Testis (tissue), 3 donors: ENCODE measurements around the gene DCAF8L2. TPM values are rescaled to one million over a fixed set of nuclear protein-coding genes. Genes with fewer than 3 reads are reported as not detected.

Source experiments
- DNase-seq: peaks from one replicate; pipeline ENCODE4 v3.0.0-alpha.2; 2019
- H3K27ac ChIP-seq, 2 donors: fragments of 200-600 bp; sonication (generic); one replicate each; pipeline ENCODE4 v1.5.1; 2019
- H3K27me3 ChIP-seq: fragments of 200-600 bp; sonication (generic); one replicate; pipeline ENCODE4 v1.5.1; 2019
- H3K36me3 ChIP-seq: fragments of 200-600 bp; sonication (generic); one replicate; pipeline ENCODE4 v1.5.1; 2017; ENCODE audit warnings: low read depth; ENCODE audit errors: missing control alignments
- H3K4me1 ChIP-seq: fragments of 200-600 bp; sonication (generic); one replicate; pipeline ENCODE4 v1.5.1; 2019
- H3K4me3 ChIP-seq, 2 donors: fragments of 200-600 bp; sonication (generic); one replicate each; pipeline ENCODE4 v1.5.1; 2017 to 2019
- H3K9me3 ChIP-seq: fragments of 200-600 bp; sonication (generic); one replicate; pipeline ENCODE4 v1.5.1; 2017
- CTCF ChIP-seq, 3 experiments: fragments of 450-650 bp in 2 of 3; fragments of 200-600 bp in 1 of 3; sonication (generic) in 1 of 3; IDR thresholded peaks; one replicate each; pipeline ENCODE4 v1.5.1; 2016 to 2019; ENCODE audit warnings: antibody characterized with exemption in 3 of 3, mild to moderate bottlenecking in 2 of 3, moderate library complexity in 1 of 3
- POLR2A ChIP-seq: fragments of 450-650 bp; IDR thresholded peaks from one replicate; pipeline ENCODE4 v1.6.1; 2017; ENCODE audit warnings: antibody characterized with exemption, mild to moderate bottlenecking, moderate library complexity
- WGBS, 2 donors: methylation state at CpG; one replicate each; pipeline ENCODE4 v1.1.5; 2018; 5-methylcytosine and 5-hydroxymethylcytosine counted together
- intact Hi-C: fragments of 100-400 bp; cut with DNase I; formaldehyde crosslinking; loops from one replicate; pipeline ENCODE4 v1.15.1; 2023; ENCODE audit warnings: low total_unique reads
- polyA plus RNA-seq: library from polyadenylated mRNA; stranded (reverse); fragments of 350-450 nt; fragmentation: Illumina TruSeq; extraction: RNeasy Lipid Tissue Mini Kit (QIAGEN cat#74804); gene quantifications from one replicate; pipeline ENCODE4 v1.2.3, GENCODE V29; 2014; ENCODE audit warnings: low read depth, low replicate concordance; ENCODE audit not compliant: insufficient read depth
- total RNA-seq, 2 donors: library from RNA; depleted of rRNA; stranded (reverse); fragments of >200 nt; gene quantifications; one replicate each; pipeline ENCODE4 v1.2.3, GENCODE V29; 2016

The DCAF8L2 gene
- total and polyA plus RNA-seq, 3 donors from 2014 or later = 55.4 to 175 (median 125) TPM

- WGBS, 2 donors = 89 to 94% methylated on average over 2 of the region's 2 CpGs
- intact Hi-C loops = no loop called here
- no peaks in the 10 kb centered on the region for H3K4me1 ChIP-seq
- H3K36me3 ChIP-seq = no peaks in the 10 kb centered on the region
- H3K27ac ChIP-seq = no peak overlapping the region
- no peak for DNase-seq
- no peak overlapping the region for H3K4me3 ChIP-seq
- H3K9me3 ChIP-seq = no peaks in the 10 kb centered on the region
- TF ChIP-seq CTCF (IDR thresholded peaks at IDR 0.05) = no peak
- no peak for TF ChIP-seq POLR2A
- no peaks in the 10 kb centered on the region for H3K27me3 ChIP-seq
Measured at GRCh38 chrX:27775984-27776383, 185.8 kb downstream of the DCAF8L2 start.

GRCh38 chrX:27796640-27797257, 206.6 kb downstream of the DCAF8L2 start:
- H3K4me3 ChIP-seq = no peak overlapping the region
- H3K27me3 ChIP-seq = no peaks in the 10 kb centered on the region
- no peaks in the 10 kb centered on the region for H3K9me3 ChIP-seq
- no peak overlapping the region for H3K27ac ChIP-seq
- no peaks in the 10 kb centered on the region for H3K4me1 ChIP-seq
- 69 to 89% methylated on average over 6 of the region's 6 CpGs for WGBS, 2 donors
- intact Hi-C loops = no loop called here
- no peaks in the 10 kb centered on the region for H3K36me3 ChIP-seq
- no peak for DNase-seq
- TF ChIP-seq POLR2A (no peak), CTCF (IDR thresholded peaks at IDR 0.05) (no peak)

- Histone ChIP-seq H3K4me3 (no peak overlapping the region), H3K36me3 (no peaks in the 10 kb centered on the region), H3K4me1 (no peaks in the 10 kb centered on the region), H3K27me3 (no peaks in the 10 kb centered on the region), H3K27ac (no peak overlapping the region), H3K9me3 (no peaks in the 10 kb centered on the region)
- WGBS, 2 donors = 53 to 56% methylated on average over 1 of the region's 1 CpG
- DNase-seq = no peak
- TF ChIP-seq CTCF (IDR thresholded peaks at IDR 0.05) (no peak), POLR2A (no peak)
- intact Hi-C loops = no loop called here
Measured at GRCh38 chrX:27797575-27797974, 207.4 kb downstream of the DCAF8L2 start.

Other genes with a start within 250 kb of the DCAF8L2 start
- 1 to 10 TPM; 2.7 TPM for gene PPP4R3C, start 127.0 kb upstream of the DCAF8L2 start, total RNA-seq
- gene PPP4R3C, start 127.0 kb upstream of the DCAF8L2 start, polyA plus RNA-seq = 1.2 TPM
- 1 to 10 TPM; 4.5 to 6.9 TPM for gene MAGEB10, start 217.6 kb downstream of the DCAF8L2 start, total RNA-seq
- 5.7 TPM for gene MAGEB10, start 217.6 kb downstream of the DCAF8L2 start, polyA plus RNA-seq